Breast epithelium (tissue), 3 donors: ENCODE data around the gene KSR2.

Source experiments
- POLR2A ChIP-seq: fragments of 450-650 bp; IDR thresholded peaks from one replicate; pipeline ENCODE4 v1.6.1; 2016; ENCODE audit warnings: antibody characterized with exemption, mild to moderate bottlenecking, moderate library complexity
- POLR2AphosphoS5 ChIP-seq, 3 donors: sonication (generic); formaldehyde crosslinking; IDR thresholded peaks; one replicate each; pipeline ENCODE4 v1.6.1; 2017; ENCODE audit warnings: antibody characterized with exemption in 3 of 3
- TF ChIP-seq, protein P1 (sequence below), 3 donors: fragments of 450-650 bp; IDR thresholded peaks; one replicate each; pipeline ENCODE4 v1.5.1; 2016 to 2017; ENCODE audit warnings: antibody characterized with exemption in 3 of 3, mild to moderate bottlenecking in 3 of 3, moderate library complexity in 3 of 3

DNA sequence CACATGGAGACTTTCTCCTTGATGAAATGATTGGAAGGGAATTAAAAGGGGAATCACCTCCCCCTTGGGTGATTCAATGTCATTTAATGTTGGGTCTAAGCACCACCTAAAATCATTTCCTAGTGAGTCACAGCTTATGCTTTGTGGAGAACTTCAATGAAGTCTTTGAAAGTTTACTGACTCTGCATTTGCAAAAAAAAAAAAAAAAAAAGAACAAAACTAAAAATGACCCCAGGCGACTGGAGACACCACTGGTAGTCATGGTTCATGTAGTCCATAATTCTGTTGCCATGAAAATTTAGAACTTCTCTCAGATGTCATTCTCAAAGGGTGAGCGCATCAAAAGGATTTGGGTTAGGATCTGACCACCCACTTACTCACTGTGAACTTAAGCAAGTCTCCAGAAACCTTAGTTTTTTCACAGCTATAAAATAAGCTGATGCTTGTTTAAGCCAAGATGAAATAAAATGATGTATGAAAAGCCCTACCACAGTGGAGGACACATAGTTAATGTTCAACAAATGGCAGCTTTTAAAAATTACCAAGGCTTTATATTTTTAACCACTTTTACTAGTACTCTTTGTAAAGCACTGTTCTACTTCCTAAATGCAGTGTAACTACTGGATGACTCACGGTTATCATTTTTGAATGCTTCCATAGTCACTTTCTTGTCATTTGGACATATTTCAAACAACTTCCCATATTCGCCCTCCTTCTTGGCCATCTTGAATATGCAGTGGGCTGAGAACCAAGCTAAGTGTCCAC lies 18.1 kb upstream of the KSR2 start:
- TF ChIP-seq, protein P1, sequence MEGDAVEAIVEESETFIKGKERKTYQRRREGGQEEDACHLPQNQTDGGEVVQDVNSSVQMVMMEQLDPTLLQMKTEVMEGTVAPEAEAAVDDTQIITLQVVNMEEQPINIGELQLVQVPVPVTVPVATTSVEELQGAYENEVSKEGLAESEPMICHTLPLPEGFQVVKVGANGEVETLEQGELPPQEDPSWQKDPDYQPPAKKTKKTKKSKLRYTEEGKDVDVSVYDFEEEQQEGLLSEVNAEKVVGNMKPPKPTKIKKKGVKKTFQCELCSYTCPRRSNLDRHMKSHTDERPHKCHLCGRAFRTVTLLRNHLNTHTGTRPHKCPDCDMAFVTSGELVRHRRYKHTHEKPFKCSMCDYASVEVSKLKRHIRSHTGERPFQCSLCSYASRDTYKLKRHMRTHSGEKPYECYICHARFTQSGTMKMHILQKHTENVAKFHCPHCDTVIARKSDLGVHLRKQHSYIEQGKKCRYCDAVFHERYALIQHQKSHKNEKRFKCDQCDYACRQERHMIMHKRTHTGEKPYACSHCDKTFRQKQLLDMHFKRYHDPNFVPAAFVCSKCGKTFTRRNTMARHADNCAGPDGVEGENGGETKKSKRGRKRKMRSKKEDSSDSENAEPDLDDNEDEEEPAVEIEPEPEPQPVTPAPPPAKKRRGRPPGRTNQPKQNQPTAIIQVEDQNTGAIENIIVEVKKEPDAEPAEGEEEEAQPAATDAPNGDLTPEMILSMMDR (IDR thresholded peaks at IDR 0.05), result no peak
- no peak for TF ChIP-seq POLR2A
- no peak for TF ChIP-seq POLR2AphosphoS5 (IDR thresholded peaks at IDR 0.05)
